GM23338 (cell line): ENCODE measurements around the gene APH1B. TPM values are rescaled to one million over a fixed set of nuclear protein-coding genes. Genes with fewer than 3 reads are reported as not detected.

Experiments
- ATAC-seq: fragments of 200-7000 bp; cut with Tn5 transposase; 3 replicates; pipeline ENCODE4 v1.9.1; 2020
- DNase-seq: peaks from one replicate; pipeline ENCODE4 v3.0.0-alpha.2; 2015; ENCODE audit warnings: low spot score
- H2AFZ ChIP-seq: fragments of 200-600 bp; sonication (generic); 2 replicates; pipeline ENCODE4 v1.8.0; 2016; ENCODE audit warnings: antibody characterized with exemption, mild to moderate bottlenecking, moderate library complexity
- H3F3A ChIP-seq: fragments of 200-600 bp; sonication (generic); replicated peaks from 2 replicates; pipeline ENCODE4 v1.8.0; 2017; ENCODE audit warnings: antibody characterized with exemption, mixed run types, low read depth
- H3K27ac ChIP-seq: fragments of 200-600 bp; sonication (generic); 2 replicates; pipeline ENCODE4 v1.6.1; 2016; ENCODE audit warnings: low read depth
- H3K27me3 ChIP-seq: fragments of 200-600 bp; sonication (generic); 2 replicates; pipeline ENCODE4 v1.8.0; 2016; ENCODE audit warnings: mild to moderate bottlenecking, mixed run types, moderate library complexity; ENCODE audit not compliant: insufficient read depth
- H3K36me3 ChIP-seq: fragments of 200-600 bp; sonication (generic); 2 replicates; pipeline ENCODE4 v1.8.0; 2016; ENCODE audit warnings: mild to moderate bottlenecking; ENCODE audit not compliant: insufficient read depth
- H3K4me1 ChIP-seq: fragments of 200-600 bp; sonication (generic); 2 replicates; pipeline ENCODE4 v1.8.0; 2016; ENCODE audit warnings: mild to moderate bottlenecking, moderate library complexity; ENCODE audit not compliant: insufficient read depth
- H3K4me2 ChIP-seq: fragments of 200-600 bp; sonication (generic); 2 replicates; pipeline ENCODE4 v1.7.1; 2017; ENCODE audit warnings: mixed run types
- H3K4me3 ChIP-seq: fragments of 200-600 bp; sonication (generic); 2 replicates; pipeline ENCODE4 v1.6.1; 2016; ENCODE audit warnings: mixed run types
- H3K79me2 ChIP-seq: fragments of 200-600 bp; sonication (generic); replicated peaks from 2 replicates; pipeline ENCODE4 v1.8.0; 2017; ENCODE audit warnings: mild to moderate bottlenecking; ENCODE audit not compliant: insufficient read depth
- H3K9me2 ChIP-seq: fragments of 200-600 bp; sonication (generic); 2 replicates; pipeline ENCODE4 v1.8.0; 2017; ENCODE audit not compliant: insufficient read depth
- H4K20me1 ChIP-seq: fragments of 200-600 bp; sonication (generic); replicated peaks from 2 replicates; pipeline ENCODE4 v1.8.0; 2017; ENCODE audit warnings: mild to moderate bottlenecking; ENCODE audit not compliant: insufficient read depth
- H3K27ac Mint-ChIP-seq: 2 replicates; pipeline ENCODE4 v1.8.0; 2020; ENCODE audit warnings: inconsistent platforms, mild to moderate bottlenecking, moderate library complexity, mixed read lengths
- H3K27me3 Mint-ChIP-seq: 3 replicates; pipeline ENCODE4 v1.8.0; 2022; ENCODE audit warnings: low read depth, mild to moderate bottlenecking, moderate library complexity, mixed read lengths, inconsistent platforms; ENCODE audit not compliant: insufficient read depth, poor library complexity
- H3K36me3 Mint-ChIP-seq: 3 replicates; pipeline ENCODE4 v1.8.0; 2021; ENCODE audit warnings: low read depth, mild to moderate bottlenecking, inconsistent platforms, moderate library complexity, mixed read lengths
- H3K4me1 Mint-ChIP-seq: 3 replicates; pipeline ENCODE4 v1.8.0; 2020; ENCODE audit warnings: mild to moderate bottlenecking, inconsistent platforms, mixed read lengths
- H3K4me3 Mint-ChIP-seq: 3 replicates; pipeline ENCODE4 v1.8.0; 2021; ENCODE audit warnings: moderate library complexity, mild to moderate bottlenecking, inconsistent platforms, mixed read lengths
- H3K9me3 Mint-ChIP-seq: 3 replicates; pipeline ENCODE4 v1.8.0; 2020; ENCODE audit warnings: moderate library complexity, mild to moderate bottlenecking, inconsistent platforms, mixed read lengths
- CREB1 ChIP-seq: fragments of 250-450 bp; sonication (Bioruptor Pico); IDR thresholded peaks from 2 replicates; pipeline ENCODE4 v1.5.0; 2020; ENCODE audit warnings: low read depth, mild to moderate bottlenecking, moderate library complexity
- ETS1 ChIP-seq: IDR thresholded peaks from 2 replicates; pipeline ENCODE4 v1.6.1; 2016; ENCODE audit warnings: antibody characterized with exemption
- EZH2 ChIP-seq: fragments of 200-600 bp; sonication (generic); IDR thresholded peaks from one replicate; pipeline ENCODE4 v1.8.0; 2017; ENCODE audit warnings: antibody characterized with exemption, mild to moderate bottlenecking, low read depth; ENCODE audit not compliant: unreplicated experiment
- EZH2phosphoT487 ChIP-seq: fragments of 200-600 bp; sonication (generic); IDR thresholded peaks from one replicate; pipeline ENCODE4 v1.8.1; 2018; ENCODE audit warnings: antibody characterized with exemption; ENCODE audit not compliant: unreplicated experiment
- JUNB ChIP-seq: IDR thresholded peaks from one replicate; pipeline ENCODE4 v1.6.1; 2016; ENCODE audit warnings: antibody characterized with exemption; ENCODE audit not compliant: unreplicated experiment
- NANOG ChIP-seq: IDR thresholded peaks from 2 replicates; pipeline ENCODE4 v1.6.1; 2016; ENCODE audit warnings: antibody characterized with exemption, borderline replicate concordance
- POLR2AphosphoS5 ChIP-seq: IDR thresholded peaks from 2 replicates; pipeline ENCODE4 v1.6.1; 2016; ENCODE audit warnings: antibody characterized with exemption, low read depth
- REST ChIP-seq: IDR thresholded peaks from one replicate; pipeline ENCODE4 v1.6.1; 2018; ENCODE audit warnings: antibody characterized with exemption; ENCODE audit not compliant: unreplicated experiment
- STAT1 ChIP-seq: IDR thresholded peaks from one replicate; pipeline ENCODE4 v1.6.1; 2016; ENCODE audit warnings: antibody characterized with exemption; ENCODE audit not compliant: unreplicated experiment
- ZNF114 ChIP-seq: fragments of 250-450 bp; sonication (Bioruptor Pico); IDR thresholded peaks from 2 replicates; pipeline ENCODE4 v1.5.0; 2020; ENCODE audit warnings: mild to moderate bottlenecking, moderate library complexity
- ZNF331 ChIP-seq: fragments of 250-450 bp; sonication (Bioruptor Pico); IDR thresholded peaks from 2 replicates; pipeline ENCODE4 v1.5.0; 2020; ENCODE audit warnings: low read depth, mild to moderate bottlenecking, moderate library complexity
- ZNF462 ChIP-seq: fragments of 250-450 bp; sonication (Bioruptor Pico); IDR thresholded peaks from 2 replicates; pipeline ENCODE4 v1.5.0; 2020; ENCODE audit warnings: mild to moderate bottlenecking, moderate library complexity
- polyA plus RNA-seq: library from polyadenylated mRNA; unstranded; fragments of >200 nt; fragmentation: Nextera tagmentation; extraction: Ambion mirVana; gene quantifications from 2 replicates; pipeline ENCODE4 v1.2.1, GENCODE V29; 2016
- total RNA-seq: library from RNA; depleted of rRNA; stranded (reverse); fragments of >200 nt; shearing (Covaris generic); gene quantifications from 2 replicates; pipeline ENCODE4 v1.2.3, GENCODE V29; 2014
- TF ChIP-seq, protein P1 (sequence below), 2 experiments: fragments of 200-600 bp in 1 of 2; sonication (generic) in 1 of 2; conservative IDR thresholded peaks; 2 replicates each; pipeline versions ENCODE4 v1.5.1 to v1.6.1; 2016 to 2017; ENCODE audit warnings: antibody characterized with exemption in 2 of 2, low read depth in 2 of 2, mild to moderate bottlenecking in 2 of 2, moderate library complexity in 1 of 2

Gene APH1B
- total and polyA plus RNA-seq, 2 experiments from 2014 or later = 14.3 to 24.4 TPM

DNA sequence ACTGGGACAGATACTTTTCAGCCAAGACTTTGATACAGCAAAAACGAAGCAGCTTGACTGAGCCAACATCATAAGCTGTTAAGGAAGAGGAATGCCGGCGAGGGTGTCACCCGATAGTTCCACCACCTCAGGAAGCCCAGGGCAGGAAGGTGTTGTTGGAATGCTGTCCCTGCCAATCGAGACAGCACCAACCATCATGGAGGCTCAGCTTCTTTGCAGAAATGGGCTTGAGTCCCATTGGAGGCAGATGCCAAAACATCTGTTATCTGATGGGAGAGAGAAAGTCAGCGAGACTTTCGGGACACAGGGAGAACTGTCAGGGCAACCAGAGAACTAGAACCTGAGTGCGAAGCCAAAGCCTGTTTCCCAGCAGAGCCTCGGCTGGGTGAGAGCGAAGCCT is 53.5 kb downstream of the APH1B start:
- DNase-seq (no peak), ATAC-seq (no peak)
- Histone ChIP-seq H3K4me3 (no peak overlapping the region), H3K79me2 (no peaks in the 10 kb centered on the region), H3F3A (no peaks in the 10 kb centered on the region), H3K9me2 (0 out of 2 replicates have a peak, but pooled peaks cover 8% of the 10 kb centered on the region), H2AFZ (no peak overlapping the region), H3K27ac (no peak overlapping the region), H3K4me1 (no peaks in the 10 kb centered on the region), H3K4me2 (no peak overlapping the region), H3K27me3 (no peaks in the 10 kb centered on the region), H3K36me3 (no peaks in the 10 kb centered on the region), H4K20me1 (no peaks in the 10 kb centered on the region)
- no peak overlapping the region for H3K27ac Mint-ChIP-seq
- H3K4me3 Mint-ChIP-seq = no peak overlapping the region
- TF ChIP-seq, protein P1, sequence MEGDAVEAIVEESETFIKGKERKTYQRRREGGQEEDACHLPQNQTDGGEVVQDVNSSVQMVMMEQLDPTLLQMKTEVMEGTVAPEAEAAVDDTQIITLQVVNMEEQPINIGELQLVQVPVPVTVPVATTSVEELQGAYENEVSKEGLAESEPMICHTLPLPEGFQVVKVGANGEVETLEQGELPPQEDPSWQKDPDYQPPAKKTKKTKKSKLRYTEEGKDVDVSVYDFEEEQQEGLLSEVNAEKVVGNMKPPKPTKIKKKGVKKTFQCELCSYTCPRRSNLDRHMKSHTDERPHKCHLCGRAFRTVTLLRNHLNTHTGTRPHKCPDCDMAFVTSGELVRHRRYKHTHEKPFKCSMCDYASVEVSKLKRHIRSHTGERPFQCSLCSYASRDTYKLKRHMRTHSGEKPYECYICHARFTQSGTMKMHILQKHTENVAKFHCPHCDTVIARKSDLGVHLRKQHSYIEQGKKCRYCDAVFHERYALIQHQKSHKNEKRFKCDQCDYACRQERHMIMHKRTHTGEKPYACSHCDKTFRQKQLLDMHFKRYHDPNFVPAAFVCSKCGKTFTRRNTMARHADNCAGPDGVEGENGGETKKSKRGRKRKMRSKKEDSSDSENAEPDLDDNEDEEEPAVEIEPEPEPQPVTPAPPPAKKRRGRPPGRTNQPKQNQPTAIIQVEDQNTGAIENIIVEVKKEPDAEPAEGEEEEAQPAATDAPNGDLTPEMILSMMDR (conservative IDR thresholded peaks at IDR 0.05; ENCODE audit: low read depth in 2 of 2) = no peak
- TF ChIP-seq ETS1 (no peak), ZNF462 (CRISPR knock-in tag) (no peak), ZNF331 (CRISPR knock-in tag) (no peak), JUNB (no peak), STAT1 (no peak), EZH2phosphoT487 (no peak), NANOG (no peak), REST (no peak), EZH2 (no peak), ZNF114 (no peak), CREB1 (no peak), POLR2AphosphoS5 (no peak)
- no peaks in the 10 kb centered on the region for H3K36me3 Mint-ChIP-seq
- no peaks in the 10 kb centered on the region for H3K9me3 Mint-ChIP-seq
- H3K4me1 Mint-ChIP-seq = 0 out of 3 replicates have a peak, but pooled peaks cover 2% of the 10 kb centered on the region
- peaks cover 1% of the 10 kb centered on the region for H3K27me3 Mint-ChIP-seq
